Stimulated activated naive B cell treated with anti-CD40 and anti-IgM and Interleukin-4, amounts not matched to agents 10 μg/mL and 1 μg/mL and 100 μg/mL, for 72 hours (primary cell): ENCODE data around the gene NUP210.
A peak's percentile ranks its signal among the peaks of the same experiment; 100 is the strongest.
"Not testable (repeated sequence)": the region's sequence is repeated elsewhere in the genome, so short reads cannot be mapped to it uniquely, and the experiment has no call there.

Experiments
- ATAC-seq, 2 donors: fragments of 150-1000 bp; cut with Tn5 transposase; replicated peaks; 2 replicates each; pipeline ENCODE4 v1.10.0; 2021; ENCODE audit warnings: moderate library complexity in 1 of 2
- DNase-seq: peaks from one replicate; pipeline ENCODE4 v3.0.0; 2021
- H3K27ac Mint-ChIP-seq: one replicate; pipeline ENCODE4 v1.8.0; 2022; ENCODE audit warnings: mild to moderate bottlenecking, mixed read lengths
- H3K27me3 Mint-ChIP-seq, 2 donors: one replicate each; pipeline ENCODE4 v1.8.0; 2022; ENCODE audit warnings: mixed read lengths in 2 of 2
- H3K36me3 Mint-ChIP-seq, 2 donors: one replicate each; pipeline ENCODE4 v1.8.0; 2022; ENCODE audit warnings: mixed read lengths in 2 of 2, mild to moderate bottlenecking in 1 of 2
- H3K4me1 Mint-ChIP-seq, 2 donors: one replicate each; pipeline ENCODE4 v1.8.0; 2022; ENCODE audit warnings: mixed read lengths in 2 of 2, mild to moderate bottlenecking in 1 of 2
- H3K4me3 Mint-ChIP-seq, 2 donors: one replicate each; pipeline ENCODE4 v1.8.0; 2022; ENCODE audit warnings: mild to moderate bottlenecking in 2 of 2, mixed read lengths in 2 of 2, moderate library complexity in 1 of 2
- H3K9me3 Mint-ChIP-seq, 2 donors: one replicate each; pipeline ENCODE4 v1.8.0; 2022; ENCODE audit warnings: mixed read lengths in 2 of 2, mild to moderate bottlenecking in 1 of 2

NUP210 gene

DNA sequence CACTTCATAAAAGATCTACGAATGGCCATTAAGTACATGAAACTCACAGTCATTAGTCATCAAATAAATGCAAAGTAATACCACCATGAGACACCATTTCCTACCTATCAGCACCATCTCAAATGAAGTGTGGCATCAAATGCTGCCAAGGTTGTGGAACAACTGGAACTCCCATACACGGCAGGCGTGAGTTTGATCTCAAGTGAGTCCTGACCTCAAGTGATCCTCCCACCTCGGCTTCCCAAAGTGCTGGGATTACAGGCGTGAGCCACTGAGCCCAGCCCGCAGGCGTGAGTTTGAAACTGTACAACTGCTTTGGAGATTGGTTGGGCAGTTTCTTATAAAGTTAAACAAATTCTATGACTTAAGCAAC, 31.2 kb upstream of the NUP210 start:
- ATAC-seq = peak; percentile 7 to 9
- Mint-ChIP-seq H3K4me1 (peaks cover 6 to 16% of the 10 kb centered on the region in 2 donors), H3K27me3 (no peaks in the 10 kb centered on the region), H3K27ac (peak overlapping the region; percentile 94), H3K4me3 (peak overlapping the region; percentile 86 to 91), H3K9me3 (no peaks in the 10 kb centered on the region), H3K36me3 (no peaks in the 10 kb centered on the region)
- no peak for DNase-seq

DNA sequence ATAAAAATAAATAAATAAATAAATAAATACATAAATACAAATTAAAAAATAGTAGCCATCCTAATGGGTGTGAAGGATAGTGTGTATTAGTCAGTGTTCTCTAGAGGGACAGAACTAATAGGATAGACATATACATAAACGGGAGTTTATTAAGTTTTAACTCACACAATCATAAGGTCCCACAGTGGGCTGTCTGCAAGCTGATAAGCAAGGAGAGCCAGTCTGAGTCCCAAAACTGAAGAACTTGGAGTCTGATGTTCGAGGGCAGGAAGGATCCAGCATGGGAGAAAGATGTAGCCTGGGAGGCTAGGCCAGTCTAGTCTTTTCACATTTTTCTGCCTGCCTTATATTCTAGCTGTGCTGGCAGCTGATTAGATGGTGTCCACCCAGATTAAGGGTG, 22.8 kb upstream of the NUP210 start:
- not testable (repeated sequence) for H3K4me1 Mint-ChIP-seq, H3K27ac Mint-ChIP-seq, H3K4me3 Mint-ChIP-seq, ATAC-seq, H3K9me3 Mint-ChIP-seq, H3K27me3 Mint-ChIP-seq, H3K36me3 Mint-ChIP-seq, DNase-seq

GRCh38 chr3:13440204-13440817, 20.2 kb upstream of the NUP210 start:
- Mint-ChIP-seq H3K27ac (no peak overlapping the region), H3K4me1 (no peaks in the 10 kb centered on the region), H3K36me3 (no peaks in the 10 kb centered on the region), H3K9me3 (no peaks in the 10 kb centered on the region), H3K27me3 (no peaks in the 10 kb centered on the region), H3K4me3 (no peak overlapping the region)
- no peak for DNase-seq
- no peak for ATAC-seq

- not testable (repeated sequence) for H3K27ac Mint-ChIP-seq, DNase-seq, H3K9me3 Mint-ChIP-seq, H3K4me1 Mint-ChIP-seq, H3K4me3 Mint-ChIP-seq, ATAC-seq, H3K36me3 Mint-ChIP-seq, H3K27me3 Mint-ChIP-seq
Measured at GRCh38 chr3:13436213-13436612, 16.1 kb upstream of the NUP210 start.

DNA sequence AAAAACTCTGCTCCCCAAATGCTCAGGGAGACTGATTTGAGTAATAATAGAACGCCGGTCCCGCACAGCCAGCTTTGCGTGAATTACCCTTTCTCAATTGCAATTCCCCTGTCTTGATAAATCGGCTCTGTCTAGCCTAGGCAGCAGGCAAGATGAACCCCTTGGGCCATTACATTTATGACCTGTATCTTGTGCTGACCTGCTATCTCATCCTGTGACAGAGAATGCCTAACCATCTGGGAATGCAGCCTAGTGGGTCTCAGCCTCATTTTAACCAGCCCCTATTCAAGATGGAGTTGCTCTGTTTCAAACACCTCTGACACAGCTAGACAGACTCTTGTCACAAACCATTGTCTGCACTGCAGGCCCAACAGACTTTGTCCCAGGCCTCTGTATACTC, 13.8 kb upstream of the NUP210 start:
- ATAC-seq (no peak), DNase-seq (no peak)
- Mint-ChIP-seq H3K9me3 (no peaks in the 10 kb centered on the region), H3K4me3 (no peak overlapping the region), H3K36me3 (no peaks in the 10 kb centered on the region), H3K4me1 (no peaks in the 10 kb centered on the region), H3K27ac (no peak overlapping the region), H3K27me3 (no peaks in the 10 kb centered on the region)

- ATAC-seq (no peak), DNase-seq (no peak)
- Mint-ChIP-seq H3K27ac (no peak overlapping the region), H3K4me3 (no peak overlapping the region), H3K27me3 (no peaks in the 10 kb centered on the region), H3K36me3 (no peaks in the 10 kb centered on the region), H3K4me1 (peaks cover 4 to 8% of the 10 kb centered on the region in 2 donors), H3K9me3 (no peaks in the 10 kb centered on the region)
Measured at GRCh38 chr3:13432093-13432492, 12.0 kb upstream of the NUP210 start.

- not testable (repeated sequence) for H3K27me3 Mint-ChIP-seq, DNase-seq, H3K4me1 Mint-ChIP-seq, H3K36me3 Mint-ChIP-seq, H3K4me3 Mint-ChIP-seq, ATAC-seq, H3K27ac Mint-ChIP-seq, H3K9me3 Mint-ChIP-seq
Measured at GRCh38 chr3:13430411-13430875, 10.3 kb upstream of the NUP210 start.

GRCh38 chr3:13429631-13430291, 9.6 kb upstream of the NUP210 start:
- Mint-ChIP-seq H3K4me1 (peaks cover 4 to 8% of the 10 kb centered on the region in 2 donors), H3K4me3 (no peak overlapping the region), H3K9me3 (no peaks in the 10 kb centered on the region), H3K27me3 (no peaks in the 10 kb centered on the region), H3K36me3 (no peaks in the 10 kb centered on the region), H3K27ac (no peak overlapping the region)
- ATAC-seq (no peak), DNase-seq (no peak)

GRCh38 chr3:13428678-13429077, 8.6 kb upstream of the NUP210 start:
- not testable (repeated sequence) for H3K4me3 Mint-ChIP-seq

DNA sequence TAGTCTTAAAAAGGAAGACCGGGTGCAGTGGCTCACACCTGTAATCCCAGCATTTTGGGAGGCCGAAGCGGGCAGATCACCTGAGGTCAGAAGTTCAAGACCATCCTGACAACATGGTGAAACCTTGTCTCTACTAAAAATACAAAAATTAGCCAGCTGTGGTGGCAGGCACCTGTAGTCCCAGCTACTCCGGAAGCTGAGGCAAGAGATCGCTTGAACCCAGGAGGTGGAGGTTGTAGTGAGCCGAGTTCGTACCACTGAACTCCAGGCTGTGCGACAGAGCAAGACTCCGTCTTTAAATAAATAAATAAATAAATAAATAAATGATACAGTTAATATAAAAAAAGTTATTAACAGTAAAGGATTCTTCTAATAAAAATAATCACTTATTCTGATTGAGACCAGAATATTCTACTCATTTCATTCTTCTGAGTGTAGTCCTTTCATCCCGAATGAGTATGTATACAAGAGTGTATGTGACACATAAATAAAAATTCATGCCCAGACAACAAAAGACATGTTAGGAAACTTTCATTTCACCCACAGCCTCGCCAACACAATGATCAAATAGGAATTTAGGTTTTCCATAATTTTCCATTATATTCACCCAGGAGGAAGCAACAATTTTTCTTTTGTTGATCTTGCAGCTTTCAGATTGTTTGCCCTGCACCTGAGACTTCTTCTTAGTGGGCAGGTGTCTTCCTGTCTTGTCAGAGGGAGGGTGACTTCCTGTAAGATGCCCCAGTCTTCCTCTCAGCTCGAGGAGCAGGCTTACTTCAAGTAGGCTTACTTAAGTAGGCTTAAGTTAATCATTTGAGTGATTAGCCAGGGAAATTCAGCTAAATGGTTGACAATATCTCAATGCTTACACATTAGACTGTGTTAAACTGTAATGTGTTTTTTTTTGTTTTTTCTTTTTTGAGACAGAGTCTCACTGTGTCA, 7.8 kb upstream of the NUP210 start:
- H3K27me3 Mint-ChIP-seq = no peaks in the 10 kb centered on the region
- no peaks in the 10 kb centered on the region for H3K9me3 Mint-ChIP-seq
- no peaks in the 10 kb centered on the region for H3K36me3 Mint-ChIP-seq
- DNase-seq = no peak
- peak overlapping the region; percentile 84 for H3K27ac Mint-ChIP-seq
- H3K4me1 Mint-ChIP-seq = peaks cover 4 to 8% of the 10 kb centered on the region in 2 donors
- H3K4me3 Mint-ChIP-seq = no peak overlapping the region
- ATAC-seq = peak in 1 of 2 donors; percentile 34

More at GRCh38 chr3:13428678-13429077, 8.6 kb upstream of the NUP210 start:
- ATAC-seq, H3K36me3 Mint-ChIP-seq, DNase-seq, H3K9me3 Mint-ChIP-seq, H3K4me1 Mint-ChIP-seq, H3K27me3 Mint-ChIP-seq: not testable (repeated sequence)
- H3K27ac Mint-ChIP-seq = peak overlapping the region; percentile 84

DNA sequence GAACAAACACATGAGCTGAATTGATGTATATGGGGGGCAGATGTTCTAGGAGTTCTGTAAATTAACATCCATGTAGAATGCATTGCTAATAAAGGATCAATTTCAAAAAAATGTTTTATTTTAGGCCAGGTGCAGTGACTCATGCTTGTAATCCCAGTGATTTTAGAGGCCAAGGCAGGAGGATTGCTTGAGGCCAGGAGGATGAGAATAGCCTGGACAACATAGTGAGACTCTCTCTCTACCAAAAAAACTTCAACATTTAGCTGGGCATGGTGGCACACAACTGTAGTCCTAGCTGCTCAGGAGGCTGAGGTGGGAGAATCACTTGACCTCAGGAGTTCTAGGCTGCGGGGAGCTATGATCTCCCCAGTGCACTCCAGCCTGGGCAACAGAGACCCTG, 6.5 kb upstream of the NUP210 start:
- no peak overlapping the region for H3K4me3 Mint-ChIP-seq
- ATAC-seq (no peak), DNase-seq (no peak)
- no peaks in the 10 kb centered on the region for H3K9me3 Mint-ChIP-seq
- H3K36me3 Mint-ChIP-seq = no peaks in the 10 kb centered on the region
- peaks cover 4 to 9% of the 10 kb centered on the region in 2 donors for H3K4me1 Mint-ChIP-seq
- no peak overlapping the region for H3K27ac Mint-ChIP-seq
- no peaks in the 10 kb centered on the region for H3K27me3 Mint-ChIP-seq

GRCh38 chr3:13425689-13426088, 5.6 kb upstream of the NUP210 start:
- Mint-ChIP-seq H3K36me3 (peaks cover 0 to 2% of the 10 kb centered on the region in 2 donors), H3K9me3 (no peaks in the 10 kb centered on the region), H3K27me3 (no peaks in the 10 kb centered on the region), H3K27ac (peak overlapping the region; percentile 25), H3K4me1 (peaks cover 11 to 18% of the 10 kb centered on the region in 2 donors), H3K4me3 (no peak overlapping the region)
- ATAC-seq (no peak), DNase-seq (no peak)

DNA sequence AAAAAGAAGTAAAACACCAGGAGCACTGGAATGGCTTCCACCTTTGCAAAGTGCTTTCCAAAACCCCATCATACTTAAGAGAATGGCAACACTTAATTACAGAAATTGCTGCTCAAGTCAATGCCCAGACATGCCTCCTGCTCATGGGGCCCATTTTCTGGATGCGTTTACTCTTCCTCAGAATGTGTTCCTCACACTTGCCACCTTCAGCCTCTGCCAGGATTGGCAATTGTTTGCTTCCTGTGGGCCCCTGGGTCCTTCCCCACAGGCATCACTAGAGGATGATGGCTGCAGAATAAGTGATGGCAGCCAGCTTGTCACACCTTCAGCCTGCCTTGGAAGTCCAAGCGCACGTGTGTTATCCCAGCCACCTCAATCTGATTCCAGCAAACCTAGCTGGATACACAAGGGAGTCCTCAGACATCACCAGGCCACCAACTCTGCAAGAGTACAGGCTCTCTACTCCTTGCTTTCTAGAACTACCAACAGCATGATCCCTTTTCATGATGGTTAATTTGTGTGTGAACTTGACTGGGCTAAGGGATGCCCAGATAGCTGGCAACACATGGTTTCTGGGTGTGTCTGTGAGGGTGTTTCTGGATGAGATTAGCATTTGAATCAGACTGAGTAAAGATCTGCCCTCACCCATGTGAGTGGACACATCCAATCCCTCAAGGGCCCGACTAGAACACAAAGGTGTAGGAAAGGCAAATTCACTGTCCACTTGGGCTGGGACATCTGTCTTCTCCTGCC, 4.9 kb upstream of the NUP210 start:
- peaks cover 0 to 3% of the 10 kb centered on the region in 2 donors for H3K36me3 Mint-ChIP-seq
- no peaks in the 10 kb centered on the region for H3K27me3 Mint-ChIP-seq
- H3K4me1 Mint-ChIP-seq = peaks cover 11 to 21% of the 10 kb centered on the region in 2 donors
- DNase-seq (no peak), ATAC-seq (no peak)
- H3K4me3 Mint-ChIP-seq = no peak overlapping the region
- no peak overlapping the region for H3K27ac Mint-ChIP-seq
- H3K9me3 Mint-ChIP-seq = no peaks in the 10 kb centered on the region
